OCI-LY1 (cell line): ENCODE data around the gene COG4.

Source experiments
- CTCF ChIP-seq: fragments of 200-600 bp; sonication (generic), shearing (Covaris generic); IDR thresholded peaks from 2 replicates; pipeline ENCODE4 v1.5.1; 2017; ENCODE audit warnings: mild to moderate bottlenecking, antibody characterized with exemption, low read length, moderate library complexity, mixed read lengths
- EZH2 ChIP-seq: fragments of 200-600 bp; sonication (generic), shearing (Covaris generic); IDR thresholded peaks from 2 replicates; pipeline ENCODE4 v1.8.0; 2017; ENCODE audit warnings: borderline replicate concordance, mixed run types, mild to moderate bottlenecking, antibody characterized with exemption, low read length, moderate library complexity, mixed read lengths

GRCh38 chr16:70430667-70431536, 92.5 kb downstream of the COG4 start:
- TF ChIP-seq CTCF (no peak), EZH2 (no peak)
